AG09319 (cell line): Measurements from ENCODE around the gene ADH6.

ENCODE experiments used
- DNase-seq: peaks from one replicate; pipeline ENCODE4 v3.0.0-alpha.2; 2010; ENCODE audit warnings: low read depth; ENCODE audit errors: extremely low read depth
- CTCF ChIP-seq: IDR thresholded peaks from 2 replicates; pipeline ENCODE4 v1.5.1; 2011; ENCODE audit warnings: low read depth, mild to moderate bottlenecking, inconsistent platforms, low read length, moderate library complexity

ADH6 gene

GRCh38 chr4:99161373-99162099 is 57.5 kb downstream of the ADH6 start:
- TF ChIP-seq CTCF, result no peak
- DNase-seq, result no peak

- TF ChIP-seq CTCF, result peak; percentile 7
- DNase-seq, result no peak
Measured at GRCh38 chr4:99159699-99160098, 59.3 kb downstream of the ADH6 start.

- TF ChIP-seq CTCF, result no peak
- no peak for DNase-seq
Measured at GRCh38 chr4:99157478-99157935, 61.5 kb downstream of the ADH6 start.

GRCh38 chr4:99156992-99157391 is 62.1 kb downstream of the ADH6 start:
- no peak for TF ChIP-seq CTCF

GRCh38 chr4:99154658-99155342 is 64.2 kb downstream of the ADH6 start:
- no peak for DNase-seq
- TF ChIP-seq CTCF, result no peak

More at GRCh38 chr4:99156992-99157391, 62.1 kb downstream of the ADH6 start:
- DNase-seq, result no peak
